Transverse colon (tissue), 3 donors: ENCODE results near the gene EEF1AKMT4.
A peak's percentile ranks its signal among the peaks of the same experiment; 100 is the strongest.

ENCODE experiments used
- EP300 ChIP-seq: sonication (generic); formaldehyde crosslinking; IDR thresholded peaks from one replicate; pipeline ENCODE4 v1.6.1; 2017; ENCODE audit warnings: antibody characterized with exemption, low read depth
- POLR2A ChIP-seq: fragments of 450-650 bp; IDR thresholded peaks from one replicate; pipeline ENCODE4 v1.6.1; 2016; ENCODE audit warnings: antibody characterized with exemption, mild to moderate bottlenecking, moderate library complexity
- TF ChIP-seq, protein P1 (sequence below), 5 experiments: fragments of 200-600 bp in 3 of 5; fragments of 450-650 bp in 2 of 5; sonication (generic) in 3 of 5; IDR thresholded peaks; 1 replicate in 2 of 5; 2 replicates in 3 of 5; pipeline ENCODE4 v1.5.1; 2016 to 2017; ENCODE audit warnings: antibody characterized with exemption in 5 of 5, inconsistent platforms in 3 of 5, mild to moderate bottlenecking in 2 of 5, moderate library complexity in 1 of 5

- TF ChIP-seq, protein P1, sequence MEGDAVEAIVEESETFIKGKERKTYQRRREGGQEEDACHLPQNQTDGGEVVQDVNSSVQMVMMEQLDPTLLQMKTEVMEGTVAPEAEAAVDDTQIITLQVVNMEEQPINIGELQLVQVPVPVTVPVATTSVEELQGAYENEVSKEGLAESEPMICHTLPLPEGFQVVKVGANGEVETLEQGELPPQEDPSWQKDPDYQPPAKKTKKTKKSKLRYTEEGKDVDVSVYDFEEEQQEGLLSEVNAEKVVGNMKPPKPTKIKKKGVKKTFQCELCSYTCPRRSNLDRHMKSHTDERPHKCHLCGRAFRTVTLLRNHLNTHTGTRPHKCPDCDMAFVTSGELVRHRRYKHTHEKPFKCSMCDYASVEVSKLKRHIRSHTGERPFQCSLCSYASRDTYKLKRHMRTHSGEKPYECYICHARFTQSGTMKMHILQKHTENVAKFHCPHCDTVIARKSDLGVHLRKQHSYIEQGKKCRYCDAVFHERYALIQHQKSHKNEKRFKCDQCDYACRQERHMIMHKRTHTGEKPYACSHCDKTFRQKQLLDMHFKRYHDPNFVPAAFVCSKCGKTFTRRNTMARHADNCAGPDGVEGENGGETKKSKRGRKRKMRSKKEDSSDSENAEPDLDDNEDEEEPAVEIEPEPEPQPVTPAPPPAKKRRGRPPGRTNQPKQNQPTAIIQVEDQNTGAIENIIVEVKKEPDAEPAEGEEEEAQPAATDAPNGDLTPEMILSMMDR (IDR thresholded peaks at IDR 0.05), result peak; percentile 30 to 76 (median 58)
- TF ChIP-seq EP300 (no peak), POLR2A (no peak)
Observed at GRCh38 chr3:184241447-184242296, 7.8 kb upstream of the EEF1AKMT4 start.
